CD14-positive monocyte (primary cell): ENCODE measurements around the gene MOCOS. TPM values are rescaled to one million over a fixed set of nuclear protein-coding genes. Genes with fewer than 3 reads are reported as not detected.

Experiments
- DNase-seq, 3 donors: peaks; one replicate each; pipeline ENCODE4 v3.0.0-alpha.2; 2011 to 2022
- H2AFZ ChIP-seq: 2 replicates; pipeline ENCODE4 v1.6.0; 2012; ENCODE audit warnings: mild to moderate bottlenecking, low read depth, low read length, inconsistent platforms; ENCODE audit not compliant: insufficient read depth, poor library complexity, severe bottlenecking
- H3K27ac ChIP-seq, 2 donors: 1 replicate in 1 of 2; 2 replicates in 1 of 2; pipeline ENCODE4 v1.5.1; 2012 to 2013; ENCODE audit warnings: low read length in 2 of 2, control low read depth in 1 of 2, inconsistent platforms in 1 of 2, low read depth in 1 of 2, mild to moderate bottlenecking in 1 of 2
- H3K27me3 ChIP-seq, 2 donors: one replicate each; pipeline versions ENCODE4 v1.6.0 to v1.6.1; 2011 to 2013; ENCODE audit warnings: low read length in 2 of 2; ENCODE audit not compliant: control insufficient read depth in 2 of 2, insufficient read depth in 2 of 2
- H3K36me3 ChIP-seq, 2 donors: replicated peaks in 1 of 2; 1 replicate in 1 of 2; 2 replicates in 1 of 2; pipeline versions ENCODE4 v1.5.1 to v1.6.1; 2012 to 2013; ENCODE audit warnings: low read length in 2 of 2, control low read depth in 1 of 2, inconsistent platforms in 1 of 2, mild to moderate bottlenecking in 1 of 2; ENCODE audit not compliant: insufficient read depth in 2 of 2, control insufficient read depth in 1 of 2
- H3K4me1 ChIP-seq, 2 donors: 1 replicate in 1 of 2; 2 replicates in 1 of 2; pipeline versions ENCODE4 v1.5.1 to v1.6.1; 2012 to 2013; ENCODE audit warnings: low read length in 2 of 2, control low read depth in 1 of 2, inconsistent platforms in 1 of 2, mild to moderate bottlenecking in 1 of 2, moderate library complexity in 1 of 2; ENCODE audit not compliant: insufficient read depth in 2 of 2, control insufficient read depth in 1 of 2
- H3K4me2 ChIP-seq: replicated peaks from 2 replicates; pipeline ENCODE3; 2012; ENCODE audit warnings: low read length, moderate library complexity, mild to moderate bottlenecking; ENCODE audit not compliant: poor library complexity, severe bottlenecking; ENCODE audit errors: extremely low read depth
- H3K4me3 ChIP-seq, 3 experiments: fragments of 200-600 bp in 1 of 3; sonication (generic) in 1 of 3; replicated peaks in 1 of 3; 1 replicate in 2 of 3; 2 replicates in 1 of 3; pipeline ENCODE4 v1.5.1; 2011 to 2013; ENCODE audit warnings: low read length in 3 of 3, mild to moderate bottlenecking in 3 of 3, control low read depth in 2 of 3, low read depth in 2 of 3, inconsistent platforms in 1 of 3, moderate library complexity in 1 of 3
- H3K79me2 ChIP-seq: 2 replicates; pipeline ENCODE4 v1.6.0; 2012; ENCODE audit warnings: mild to moderate bottlenecking, control low read depth, inconsistent platforms, low read length, moderate library complexity; ENCODE audit not compliant: insufficient read depth
- H3K9ac ChIP-seq: 2 replicates; pipeline ENCODE4 v1.6.0; 2017; ENCODE audit warnings: low read length, mild to moderate bottlenecking; ENCODE audit not compliant: insufficient read depth, poor library complexity, severe bottlenecking
- H3K9me3 ChIP-seq, 2 donors: replicated peaks in 1 of 2; 1 replicate in 1 of 2; 2 replicates in 1 of 2; pipeline versions ENCODE4 v1.5.1 to v1.6.1; 2012 to 2013; ENCODE audit warnings: low read length in 2 of 2, control low read depth in 1 of 2; ENCODE audit not compliant: control insufficient read depth in 1 of 2, insufficient read depth in 1 of 2
- H4K20me1 ChIP-seq: 2 replicates; pipeline ENCODE4 v1.6.0; 2012; ENCODE audit warnings: mild to moderate bottlenecking, low read length, control low read depth, moderate library complexity; ENCODE audit not compliant: insufficient read depth
- H3K27ac Mint-ChIP-seq, 7 donors: one replicate each; pipeline ENCODE4 v1.8.0; 2020; ENCODE audit warnings: mild to moderate bottlenecking in 7 of 7, mixed read lengths in 7 of 7, moderate library complexity in 6 of 7, inconsistent platforms in 2 of 7
- H3K27me3 Mint-ChIP-seq, 3 donors: one replicate each; pipeline ENCODE4 v1.8.0; 2021 to 2022; ENCODE audit warnings: low read depth in 3 of 3, mild to moderate bottlenecking in 3 of 3, mixed read lengths in 3 of 3, moderate library complexity in 3 of 3, inconsistent platforms in 1 of 3
- H3K36me3 Mint-ChIP-seq, 2 donors: one replicate each; pipeline ENCODE4 v1.8.0; 2020; ENCODE audit warnings: mixed read lengths in 2 of 2, inconsistent platforms in 1 of 2, mild to moderate bottlenecking in 1 of 2
- H3K4me1 Mint-ChIP-seq: one replicate; pipeline ENCODE4 v1.8.0; 2020; ENCODE audit warnings: mild to moderate bottlenecking, mixed read lengths
- H3K4me3 Mint-ChIP-seq, 2 donors: one replicate each; pipeline ENCODE4 v1.8.0; 2020; ENCODE audit warnings: mild to moderate bottlenecking in 2 of 2, mixed read lengths in 2 of 2, moderate library complexity in 1 of 2
- H3K9me3 Mint-ChIP-seq, 7 donors: one replicate each; pipeline ENCODE4 v1.8.0; 2020 to 2022; ENCODE audit warnings: mixed read lengths in 7 of 7, mild to moderate bottlenecking in 6 of 7, moderate library complexity in 6 of 7, inconsistent platforms in 2 of 7
- CTCF ChIP-seq: fragments of 200-600 bp; IDR thresholded peaks from one replicate; pipeline ENCODE4 v1.8.0; 2022; ENCODE audit warnings: antibody characterized with exemption, mild to moderate bottlenecking
- WGBS: methylation state at CpG from one replicate; pipeline ENCODE4 v1.1.5; 2013; ENCODE audit warnings: missing lambda C conversion rate; ENCODE audit not compliant: insufficient coverage; 5-methylcytosine and 5-hydroxymethylcytosine counted together
- intact Hi-C, 2 donors: fragments of 100-400 bp; cut with micrococcal nuclease; formaldehyde crosslinking; loops; one replicate each; pipeline versions ENCODE4 v1.15.0 to v1.15.1; 2023
- polyA plus RNA-seq, 3 donors: library from polyadenylated mRNA; depleted of rRNA in 1 of 3; unstranded in 2 of 3; stranded (reverse) in 1 of 3; fragments of 300-500 nt in 2 of 3; fragments of >200 nt in 1 of 3; fragmentation: Illumina TruSeq in 2 of 3; gene quantifications; 1 replicate in 2 of 3; 2 replicates in 1 of 3; pipeline ENCODE4 v1.2.3, GENCODE V29; 2012 to 2021

Gene MOCOS
- polyA plus RNA-seq, 3 donors, result 0.03 to 0.05 TPM; not detected in 1

- H3K9ac ChIP-seq, result no peak overlapping the region
- H3K27ac ChIP-seq, result no peak overlapping the region
- no peaks in the 10 kb centered on the region for H3K9me3 ChIP-seq
- no peak for DNase-seq
- H3K4me3 ChIP-seq, result no peak overlapping the region
- H3K27ac Mint-ChIP-seq, result no peak overlapping the region
- WGBS, result 96% methylated on average over 3 of the region's 5 CpGs
- H2AFZ ChIP-seq, result no peak overlapping the region
- TF ChIP-seq CTCF, result no peak
- no peaks in the 10 kb centered on the region for H3K79me2 ChIP-seq
- H4K20me1 ChIP-seq, result no peaks in the 10 kb centered on the region
- intact Hi-C loops, result no loop called here
- no peaks in the 10 kb centered on the region for H3K9me3 Mint-ChIP-seq
- no peaks in the 10 kb centered on the region for H3K27me3 ChIP-seq
- no peaks in the 10 kb centered on the region for H3K4me1 ChIP-seq
- no peak overlapping the region for H3K4me2 ChIP-seq
- H3K4me1 Mint-ChIP-seq, result no peaks in the 10 kb centered on the region
- H3K36me3 Mint-ChIP-seq, result peaks cover 75 to 88% of the 10 kb centered on the region in 2 donors
- no peak overlapping the region for H3K4me3 Mint-ChIP-seq
- peaks cover 0 to 1% (median 0%) of the 10 kb centered on the region in 3 donors for H3K27me3 Mint-ChIP-seq
- H3K36me3 ChIP-seq, result peaks cover 71 to 91% of the 10 kb centered on the region in 2 donors
Observed at GRCh38 chr18:36169938-36170337, 17.4 kb upstream of the MOCOS start.

GRCh38 chr18:36175481-36175880 lies 11.8 kb upstream of the MOCOS start:
- no peak overlapping the region for H3K4me3 ChIP-seq
- 82% methylated on average over 1 of the region's 1 CpG for WGBS
- H3K27ac Mint-ChIP-seq, result peak overlapping the region in 2 of 7 donors; percentile 42 to 79
- peaks cover 56 to 62% of the 10 kb centered on the region in 2 donors for H3K36me3 Mint-ChIP-seq
- H3K9me3 ChIP-seq, result no peaks in the 10 kb centered on the region
- no peaks in the 10 kb centered on the region for H4K20me1 ChIP-seq
- H3K4me2 ChIP-seq, result no peak overlapping the region
- TF ChIP-seq CTCF, result no peak
- H3K27me3 Mint-ChIP-seq, result peaks cover 0 to 3% (median 0%) of the 10 kb centered on the region in 3 donors
- H3K4me1 ChIP-seq, result peaks cover 12 to 15% of the 10 kb centered on the region in 2 donors
- H3K4me3 Mint-ChIP-seq, result no peak overlapping the region
- no peaks in the 10 kb centered on the region for H3K9me3 Mint-ChIP-seq
- no peaks in the 10 kb centered on the region for H3K27me3 ChIP-seq
- H3K9ac ChIP-seq, result no peak overlapping the region
- H2AFZ ChIP-seq, result no peak overlapping the region
- H3K27ac ChIP-seq, result no peak overlapping the region
- intact Hi-C loops, result no loop called here
- DNase-seq, result no peak
- H3K4me1 Mint-ChIP-seq, result peaks cover 17% of the 10 kb centered on the region
- no peaks in the 10 kb centered on the region for H3K79me2 ChIP-seq
- H3K36me3 ChIP-seq, result peaks cover 58 to 74% of the 10 kb centered on the region in 2 donors
